Adrenal gland (tissue), 12 donors: ENCODE data around the gene FHIT. TPM values are rescaled to one million over a fixed set of nuclear protein-coding genes. Genes with fewer than 3 reads are reported as not detected.

Experiments used
- DNase-seq, 7 donors: peaks; one replicate each; pipeline ENCODE4 v3.0.0-alpha.2; 2019 to 2020
- H3K27ac ChIP-seq, 5 donors: fragments of 200-600 bp; sonication (generic) in 4 of 5; 1 replicate in 3 of 5; 2 replicates in 2 of 5; pipeline versions ENCODE4 v1.5.1 to v1.8.0; 2016 to 2020; ENCODE audit warnings: mild to moderate bottlenecking in 1 of 5
- H3K27me3 ChIP-seq: fragments of 200-600 bp; 2 replicates; pipeline ENCODE4 v1.8.0; 2021
- H3K36me3 ChIP-seq, 2 donors: fragments of 200-600 bp; replicated peaks in 1 of 2; 1 replicate in 1 of 2; 2 replicates in 1 of 2; pipeline versions ENCODE4 v1.5.1 to v1.8.0; 2018 to 2022
- H3K4me1 ChIP-seq, 2 donors: fragments of 200-600 bp; replicated peaks in 1 of 2; 1 replicate in 1 of 2; 2 replicates in 1 of 2; pipeline versions ENCODE4 v1.5.1 to v1.8.0; 2018 to 2021
- H3K4me3 ChIP-seq, 4 donors: fragments of 200-600 bp; sonication (generic) in 3 of 4; one replicate each; pipeline ENCODE4 v1.5.1; 2016 to 2018
- H3K9me3 ChIP-seq, 3 donors: fragments of 200-600 bp; sonication (generic) in 1 of 3; replicated peaks in 1 of 3; 1 replicate in 2 of 3; 2 replicates in 1 of 3; pipeline versions ENCODE4 v1.5.1 to v1.8.0; 2016 to 2021
- POLR2A ChIP-seq, 2 donors: fragments of 450-650 bp; IDR thresholded peaks; one replicate each; pipeline ENCODE4 v1.6.1; 2017; ENCODE audit warnings: antibody characterized with exemption in 2 of 2, mild to moderate bottlenecking in 2 of 2, moderate library complexity in 1 of 2
- WGBS, 4 donors: extraction: QIAGEN DNeasy Blood & Tissue Kit in 2 of 4; methylation state at CpG; one replicate each; pipeline versions ENCODE4 v1.1.5 to v1.1.7; 2013 to 2017; 5-methylcytosine and 5-hydroxymethylcytosine counted together
- intact Hi-C, 2 donors: fragments of 100-400 bp; cut with DNase I; formaldehyde crosslinking; loops; one replicate each; pipeline versions ENCODE4 v1.14.1 to v1.15.0; 2022 to 2023
- polyA plus RNA-seq, 3 donors: library from polyadenylated mRNA; stranded (reverse); fragments of 200-250 nt in 2 of 3; fragments of 350-450 nt in 1 of 3; fragmentation: Illumina TruSeq in 1 of 3; extraction: RNeasy Lipid Tissue Mini Kit (QIAGEN cat#74804) in 1 of 3; gene quantifications; one replicate each; pipeline ENCODE4 v1.2.3, GENCODE V29; 2013 to 2014
- total RNA-seq, 9 donors: library from RNA; depleted of rRNA in 4 of 9; stranded (reverse); fragments of >200 nt in 4 of 9; fragments of 120-200 nt in 1 of 9; fragmentation: NEBNext Ultra II Directional in 1 of 9; extraction: Animal tissue kit (Norgen Biotek cat#: 25700) in 1 of 9; gene quantifications; one replicate each; pipeline versions ENCODE4 v1.1.0 to v1.2.4, GENCODE V29; 2013 to 2023
- TF ChIP-seq, protein P1 (sequence below), 6 experiments: fragments of 450-650 bp in 4 of 6; fragments of 200-600 bp in 2 of 6; sonication (generic) in 1 of 6; IDR thresholded peaks; 1 replicate in 5 of 6; 2 replicates in 1 of 6; pipeline versions ENCODE4 v1.5.1 to v1.8.0; 2016 to 2021; ENCODE audit warnings: antibody characterized with exemption in 6 of 6, mild to moderate bottlenecking in 2 of 6, moderate library complexity in 1 of 6
- donor health status: healthy with polysubstance abuse.
- donor health status: Bipolar disorder and iron deficiency.
- donor health status: DM: yes; HTN: yes; CAD: no.
- donor health status: DM: no; HTN: no; CAD: no.
- donor health status: DM: no; HTN: no; CAD: no.
- donor health status: DM: yes; HTN: yes; CAD: no.

Gene FHIT
- total and polyA plus RNA-seq, 12 donors: 14.1 to 43.9 (median 28.8) TPM

DNA sequence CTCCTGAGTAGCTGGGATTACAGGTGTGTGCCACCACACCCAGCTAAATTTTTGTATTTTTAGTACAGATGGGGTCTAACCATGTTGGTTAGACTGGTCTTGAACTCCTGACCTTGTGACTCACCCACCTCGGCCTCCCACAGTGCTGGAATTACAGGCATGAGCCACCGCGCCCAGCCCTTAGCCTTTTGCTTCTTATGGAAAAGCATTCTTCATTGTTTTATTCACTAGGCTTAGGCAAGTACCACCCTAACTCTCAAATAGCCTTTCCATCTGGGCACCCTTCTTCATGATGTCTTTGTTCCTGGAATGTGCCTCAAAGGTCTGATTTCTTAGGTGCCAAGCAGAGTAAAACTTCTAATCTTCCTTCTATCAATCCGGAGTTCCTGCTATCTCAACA is 641.8 kb downstream of the FHIT start:
- 85 to 93% (median 86%) methylated on average over 4 of the region's 4 CpGs for WGBS, 4 donors

DNA sequence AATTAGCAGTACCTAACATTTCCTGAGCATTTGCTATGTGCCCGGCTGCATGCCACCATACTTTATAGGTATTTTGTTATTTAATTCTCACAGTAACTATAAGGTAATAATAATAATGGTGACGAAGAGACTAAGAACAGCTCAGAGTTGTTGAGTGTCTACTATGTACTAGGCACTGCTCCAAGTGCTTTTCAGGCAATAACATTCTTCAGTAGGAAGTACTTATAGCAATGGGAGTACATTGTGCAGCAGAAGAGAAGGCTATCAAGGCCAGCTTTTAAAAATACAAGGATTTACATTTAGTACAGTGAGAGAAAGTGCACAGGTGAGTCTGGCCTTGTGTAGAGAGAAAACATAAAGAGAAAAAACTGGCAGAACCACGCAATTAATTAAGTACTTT is 647.4 kb downstream of the FHIT start:
- H3K4me1 ChIP-seq: no peaks in the 10 kb centered on the region
- 93 to 97% (median 94%) methylated on average over 3 of the region's 3 CpGs for WGBS, 4 donors
- no peak for TF ChIP-seq POLR2A (IDR thresholded peaks at IDR 0.05)
- TF ChIP-seq, protein P1, sequence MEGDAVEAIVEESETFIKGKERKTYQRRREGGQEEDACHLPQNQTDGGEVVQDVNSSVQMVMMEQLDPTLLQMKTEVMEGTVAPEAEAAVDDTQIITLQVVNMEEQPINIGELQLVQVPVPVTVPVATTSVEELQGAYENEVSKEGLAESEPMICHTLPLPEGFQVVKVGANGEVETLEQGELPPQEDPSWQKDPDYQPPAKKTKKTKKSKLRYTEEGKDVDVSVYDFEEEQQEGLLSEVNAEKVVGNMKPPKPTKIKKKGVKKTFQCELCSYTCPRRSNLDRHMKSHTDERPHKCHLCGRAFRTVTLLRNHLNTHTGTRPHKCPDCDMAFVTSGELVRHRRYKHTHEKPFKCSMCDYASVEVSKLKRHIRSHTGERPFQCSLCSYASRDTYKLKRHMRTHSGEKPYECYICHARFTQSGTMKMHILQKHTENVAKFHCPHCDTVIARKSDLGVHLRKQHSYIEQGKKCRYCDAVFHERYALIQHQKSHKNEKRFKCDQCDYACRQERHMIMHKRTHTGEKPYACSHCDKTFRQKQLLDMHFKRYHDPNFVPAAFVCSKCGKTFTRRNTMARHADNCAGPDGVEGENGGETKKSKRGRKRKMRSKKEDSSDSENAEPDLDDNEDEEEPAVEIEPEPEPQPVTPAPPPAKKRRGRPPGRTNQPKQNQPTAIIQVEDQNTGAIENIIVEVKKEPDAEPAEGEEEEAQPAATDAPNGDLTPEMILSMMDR (IDR thresholded peaks at IDR 0.05): no peak

More for the DNA sequence above, 641.8 kb downstream of the FHIT start:
- no peaks in the 10 kb centered on the region for H3K27me3 ChIP-seq
- no peak for DNase-seq
- no peak overlapping the region for H3K4me3 ChIP-seq
- TF ChIP-seq, protein P1 (IDR thresholded peaks at IDR 0.05): no peak
- no peak for TF ChIP-seq POLR2A (IDR thresholded peaks at IDR 0.05)
- H3K36me3 ChIP-seq: no peaks in the 10 kb centered on the region
- H3K4me1 ChIP-seq: no peaks in the 10 kb centered on the region
- no peak overlapping the region for H3K27ac ChIP-seq
- intact Hi-C loops: no loop called here
- no peaks in the 10 kb centered on the region for H3K9me3 ChIP-seq

DNA sequence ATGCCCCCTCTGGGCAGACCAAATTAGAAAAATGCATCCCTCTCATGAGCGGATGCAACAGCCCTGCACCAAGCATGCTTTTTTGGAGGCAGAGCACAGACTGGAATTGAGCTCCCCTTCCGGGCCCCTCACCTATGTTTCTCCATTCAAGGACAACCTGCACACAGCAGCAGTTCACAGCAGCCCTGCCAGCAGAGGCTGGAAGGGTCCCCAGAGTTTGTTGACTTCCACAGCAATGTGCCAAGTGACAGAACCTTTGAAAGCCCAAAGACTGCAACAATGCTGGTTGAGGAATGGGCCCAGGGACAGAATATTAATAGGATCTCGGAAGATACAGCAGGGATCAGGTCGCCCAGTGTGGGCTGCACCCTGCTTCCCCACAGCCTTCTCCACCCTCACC is 650.4 kb downstream of the FHIT start:
- no peaks in the 10 kb centered on the region for H3K9me3 ChIP-seq
- H3K4me1 ChIP-seq: no peaks in the 10 kb centered on the region
- no peak for DNase-seq
- TF ChIP-seq, protein P1 (IDR thresholded peaks at IDR 0.05): no peak
- no peak for TF ChIP-seq POLR2A (IDR thresholded peaks at IDR 0.05)
- intact Hi-C loops: no loop called here
- no peaks in the 10 kb centered on the region for H3K27me3 ChIP-seq
- no peak overlapping the region for H3K4me3 ChIP-seq
- H3K27ac ChIP-seq: no peak overlapping the region
- 88 to 100% (median 93%) methylated on average over 2 to 4 of the region's 4 CpGs for WGBS, 4 donors
- H3K36me3 ChIP-seq: no peaks in the 10 kb centered on the region

More for the DNA sequence above, 647.4 kb downstream of the FHIT start:
- intact Hi-C loops: no loop called here
- Histone ChIP-seq H3K9me3 (no peaks in the 10 kb centered on the region), H3K4me3 (no peak overlapping the region), H3K27me3 (no peaks in the 10 kb centered on the region), H3K36me3 (no peaks in the 10 kb centered on the region), H3K27ac (no peak overlapping the region)
- DNase-seq: no peak

DNA sequence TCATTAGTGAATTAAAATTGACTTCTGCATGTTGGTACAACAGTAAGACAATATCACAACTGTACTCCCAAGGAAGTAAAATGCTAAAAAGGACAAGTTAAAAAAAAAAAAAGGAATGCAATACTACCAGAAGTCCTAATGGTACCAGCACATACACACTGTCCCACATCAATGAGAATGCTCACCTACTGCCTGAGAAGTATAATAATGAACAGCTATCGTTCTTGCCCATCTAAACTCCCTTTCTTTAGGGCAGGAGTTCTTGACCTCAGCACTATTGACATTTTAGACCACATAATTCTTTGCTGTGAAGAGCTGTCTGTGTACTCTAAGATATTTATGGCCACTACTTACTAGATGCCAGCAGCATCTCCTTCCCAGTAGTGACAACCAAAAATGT is 651.7 kb downstream of the FHIT start:
- Histone ChIP-seq H3K27me3 (no peaks in the 10 kb centered on the region), H3K9me3 (no peaks in the 10 kb centered on the region), H3K27ac (no peak overlapping the region), H3K36me3 (no peaks in the 10 kb centered on the region), H3K4me3 (no peak overlapping the region), H3K4me1 (no peaks in the 10 kb centered on the region)
- intact Hi-C loops: no loop called here
- no peak for DNase-seq
- 52 to 82% (median 55%) methylated on average over 1 of the region's 1 CpG for WGBS, 4 donors
- no peak for TF ChIP-seq POLR2A (IDR thresholded peaks at IDR 0.05)
- TF ChIP-seq, protein P1 (IDR thresholded peaks at IDR 0.05): no peak
